Endothelial cell of umbilical vein (primary cell): Measurements from ENCODE around the gene AMMECR1. TPM values are rescaled to one million over a fixed set of nuclear protein-coding genes. Genes with fewer than 3 reads are reported as not detected.

ENCODE experiments used
- BruUV-seq: library from RNA; stranded (reverse); fragments of 400-500 nt; replicated peaks from 2 replicates; lab custom pipeline; 2021; lab: Mats Ljungman, UMichigan
- CTCF ChIA-PET: fragments of 300-600, 350-600 bp; sonication (Branson Sonifier 250); formaldehyde crosslinking; loops from one replicate; lab custom pipeline; 2021; ENCODE audit warnings: antibody characterized with exemption, inconsistent platforms; lab: Charles Lee
- POLR2A ChIA-PET: fragments of 300-600, 350-600 bp; sonication (Branson Sonifier 250); formaldehyde crosslinking; loops from one replicate; lab custom pipeline; 2021; ENCODE audit warnings: antibody characterized with exemption, inconsistent platforms; lab: Charles Lee
- DNase-seq: peaks from one replicate; pipeline ENCODE4 v3.0.0-alpha.2; 2011; ENCODE audit warnings: low read depth, low spot score
- FAIRE-seq: peaks from 2 replicates; lab custom pipeline; 2011; peaks lifted over from hg19 to GRCh38; lab: Jason Lieb, UNC
- H2AFZ ChIP-seq: 2 replicates; pipeline ENCODE4 v1.6.0; 2012; ENCODE audit warnings: low read depth, low read length, control low read depth, inconsistent platforms
- H3K27ac ChIP-seq: 2 replicates; pipeline ENCODE4 v1.5.1; 2011; ENCODE audit warnings: low read depth, mild to moderate bottlenecking, control low read depth, low read length, moderate library complexity; ENCODE audit not compliant: insufficient read depth
- H3K27me3 ChIP-seq, 2 experiments: 2 replicates each; pipeline versions ENCODE4 v1.6.0 to v1.6.1; 2011; ENCODE audit warnings: low read length in 2 of 2, mixed read lengths in 1 of 2; ENCODE audit not compliant: control insufficient read depth in 2 of 2, insufficient read depth in 2 of 2
- H3K36me3 ChIP-seq, 2 experiments: 2 replicates in 1 of 2; 3 replicates in 1 of 2; pipeline ENCODE4 v1.5.1; 2011; ENCODE audit warnings: low read length in 2 of 2, mild to moderate bottlenecking in 1 of 2, moderate library complexity in 1 of 2; ENCODE audit not compliant: control insufficient read depth in 2 of 2, insufficient read depth in 2 of 2; ENCODE audit errors: extremely low read depth in 1 of 2
- H3K4me1 ChIP-seq: 3 replicates; pipeline ENCODE4 v1.5.1; 2011; ENCODE audit warnings: mild to moderate bottlenecking, low read length; ENCODE audit not compliant: control insufficient read depth, insufficient read depth; ENCODE audit errors: extremely low read depth
- H3K4me2 ChIP-seq: 2 replicates; pipeline ENCODE4 v1.6.1; 2011; ENCODE audit warnings: low read length, control low read depth, mixed read lengths; ENCODE audit not compliant: insufficient read depth
- H3K4me3 ChIP-seq, 3 experiments: fragments of 200-600 bp in 1 of 3; sonication (generic), shearing (Covaris generic) in 1 of 3; replicated peaks in 1 of 3; 2 replicates each; pipeline ENCODE4 v1.5.1; 2011 to 2016; ENCODE audit warnings: control low read depth in 3 of 3, low read length in 3 of 3, mild to moderate bottlenecking in 2 of 3, inconsistent platforms in 1 of 3, low read depth in 1 of 3, moderate library complexity in 1 of 3; ENCODE audit not compliant: insufficient read depth in 1 of 3
- H3K79me2 ChIP-seq: 2 replicates; pipeline ENCODE4 v1.6.0; 2012; ENCODE audit warnings: low read length, inconsistent platforms; ENCODE audit not compliant: control insufficient read depth, insufficient read depth
- H3K9ac ChIP-seq: replicated peaks from 2 replicates; pipeline ENCODE3; 2011; ENCODE audit warnings: low read length, control low read depth; ENCODE audit not compliant: insufficient read depth; ENCODE audit errors: extremely low read depth
- H3K9me1 ChIP-seq: replicated peaks from 3 replicates; pipeline ENCODE4 v1.6.0; 2011; ENCODE audit warnings: mild to moderate bottlenecking, low read length; ENCODE audit not compliant: control insufficient read depth, insufficient read depth; ENCODE audit errors: extremely low read depth
- H3K9me3 ChIP-seq: replicated peaks from 2 replicates; pipeline ENCODE4 v1.5.1; 2012; ENCODE audit warnings: low read length, inconsistent platforms; ENCODE audit not compliant: control insufficient read depth, insufficient read depth
- H4K20me1 ChIP-seq: replicated peaks from 2 replicates; pipeline ENCODE3; 2011; ENCODE audit warnings: mild to moderate bottlenecking, low read length; ENCODE audit not compliant: control insufficient read depth, insufficient read depth; ENCODE audit errors: extremely low read depth
- FOS ChIP-seq: IDR thresholded peaks from 2 replicates; pipeline ENCODE4 v1.6.1; 2011; ENCODE audit warnings: mild to moderate bottlenecking, low read length, moderate library complexity, borderline replicate concordance; ENCODE audit not compliant: insufficient read depth
- JUN ChIP-seq: IDR thresholded peaks from 2 replicates; pipeline ENCODE4 v1.6.1; 2011; ENCODE audit warnings: borderline replicate concordance, low read depth; ENCODE audit not compliant: insufficient read length, insufficient read depth
- POLR2AphosphoS5 ChIP-seq: IDR thresholded peaks from 2 replicates; pipeline ENCODE4 v1.6.1; 2012; ENCODE audit warnings: low read depth, mild to moderate bottlenecking, control low read depth, low read length, moderate library complexity; ENCODE audit not compliant: insufficient read depth
- dilution Hi-C: fragments of 300-500 bp; cut with MboI; formaldehyde crosslinking; loops from one replicate; pipeline ENCODE4 v1.15.0; 2019; ENCODE audit warnings: low sequenced_read_pairs; ENCODE audit not compliant: extremely low pct_ligation_motif_present
- intact Hi-C: fragments of 100-400 bp; cut with micrococcal nuclease; formaldehyde crosslinking; loops from one replicate; pipeline ENCODE4 v1.10.0; 2022
- polyA plus RNA-seq, 4 experiments: library from polyadenylated mRNA; depleted of rRNA in 3 of 4; stranded (reverse) in 3 of 4; unstranded in 1 of 4; fragments of >200 nt; gene quantifications; 2 replicates each; pipeline versions ENCODE4 v1.2.1 to v1.2.3, GENCODE V29; 2011 to 2012; ENCODE audit warnings: missing spikeins in 1 of 4
- total RNA-seq: library from RNA; stranded (reverse); gene quantifications from 2 replicates; pipeline ENCODE4 v1.2.3, GENCODE V29; 2021

The AMMECR1 gene
- total and polyA plus RNA-seq, 2 donors (not counting 3 experiments of a cell fraction or from before 2014, with no cell fraction given), result 3.6 to 6.9 TPM

- Histone ChIP-seq H3K27me3 (no peaks in the 10 kb centered on the region), H3K4me1 (peaks cover 5% of the 10 kb centered on the region), H3K9me3 (no peaks in the 10 kb centered on the region), H3K9ac (no peak overlapping the region), H3K79me2 (peaks cover 4% of the 10 kb centered on the region), H3K27ac (no peak overlapping the region), H2AFZ (no peak overlapping the region), H3K4me2 (no peak overlapping the region), H3K4me3 (no peak overlapping the region), H3K9me1 (no peaks in the 10 kb centered on the region), H3K36me3 (no peaks in the 10 kb centered on the region), H4K20me1 (no peaks in the 10 kb centered on the region)
- DNase-seq (no peak), FAIRE-seq (peak; percentile 84)
- TF ChIP-seq JUN, result peak; percentile 27
- no peak for TF ChIP-seq POLR2AphosphoS5
- TF ChIP-seq FOS, result peak; percentile 49
- BruUV-seq, result no TSS peak
- ChIA-PET CTCF (no interaction called here), POLR2A (no interaction called here)
- intact Hi-C loops (no loop called here), dilution Hi-C loops (no loop called here)
Measured at GRCh38 chrX:110286106-110286505, 31.8 kb downstream of the AMMECR1 start.

- DNase-seq (peak; percentile 37), FAIRE-seq (peak; percentile 76)
Measured at GRCh38 chrX:110284159-110284558, 33.7 kb downstream of the AMMECR1 start.

More at GRCh38 chrX:110284159-110284558, 33.7 kb downstream of the AMMECR1 start:
- Histone ChIP-seq H3K79me2 (peaks cover 4% of the 10 kb centered on the region), H3K27ac (peak overlapping the region; percentile 75), H3K4me2 (peak overlapping the region; percentile 42), H3K36me3 (no peaks in the 10 kb centered on the region), H3K9me3 (no peaks in the 10 kb centered on the region), H2AFZ (no peak overlapping the region), H3K27me3 (no peaks in the 10 kb centered on the region), H3K9me1 (no peaks in the 10 kb centered on the region), H3K4me1 (peaks cover 5% of the 10 kb centered on the region), H4K20me1 (no peaks in the 10 kb centered on the region), H3K9ac (peak overlapping the region; percentile 9), H3K4me3 (no peak overlapping the region)
- POLR2A ChIA-PET, result no interaction called here
- BruUV-seq, result no TSS peak
- CTCF ChIA-PET, result no interaction called here
- intact Hi-C loops, result no loop called here
- dilution Hi-C loops, result no loop called here
- TF ChIP-seq FOS (peak; percentile 10), JUN (no peak)
